GM18520 (cell line): Measurements from ENCODE around the gene MPRIP.
"Not testable (repeated sequence)": the region's sequence is repeated elsewhere in the genome, so short reads cannot be mapped to it uniquely, and the experiment has no call there.

Experiments used
- ATAC-seq: cut with Tn5 transposase; IDR thresholded peaks from one replicate; pipeline ENCODE4 v1.9.1; 2021; ENCODE audit not compliant: unreplicated experiment

The MPRIP gene

GRCh38 chr17:17144061-17144460, 101.8 kb downstream of the MPRIP start:
- no peak for ATAC-seq

DNA sequence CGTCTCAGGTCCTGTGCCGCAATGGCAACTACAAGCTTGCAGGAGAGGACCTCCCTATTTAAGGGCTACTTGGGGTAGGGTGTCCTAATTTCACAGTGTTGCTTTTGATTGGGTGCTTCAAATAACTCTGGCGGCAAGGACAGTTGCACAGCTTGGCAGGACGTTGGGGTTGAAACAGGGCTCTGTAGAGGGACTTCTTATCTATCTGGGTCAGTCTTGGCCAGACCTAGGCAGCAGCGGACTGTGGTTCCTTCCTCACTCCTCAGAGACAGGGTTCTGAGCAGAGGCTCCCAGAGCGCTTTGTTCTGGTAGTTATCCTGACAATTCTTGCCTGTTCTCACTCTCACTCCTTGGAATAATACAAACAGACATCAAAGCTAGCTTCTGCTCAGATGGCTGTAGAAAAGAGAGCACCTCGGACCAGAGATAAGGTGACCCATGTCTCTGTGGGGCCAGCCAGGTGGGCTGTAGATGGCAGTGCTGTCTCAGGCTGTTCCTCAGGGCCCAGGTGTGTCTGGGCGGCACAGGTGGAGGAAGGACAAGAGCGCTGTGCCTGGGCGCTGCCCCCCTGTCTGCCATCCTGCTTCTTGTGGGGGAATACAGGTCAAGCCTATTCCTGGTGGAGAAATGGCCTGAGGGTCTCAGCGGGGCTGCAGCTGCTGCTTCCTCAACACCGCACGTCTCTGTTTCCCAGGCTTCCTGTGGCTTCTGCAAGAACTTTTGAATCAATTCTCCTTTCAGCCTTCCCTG, 102.8 kb downstream of the MPRIP start:
- ATAC-seq: no peak

DNA sequence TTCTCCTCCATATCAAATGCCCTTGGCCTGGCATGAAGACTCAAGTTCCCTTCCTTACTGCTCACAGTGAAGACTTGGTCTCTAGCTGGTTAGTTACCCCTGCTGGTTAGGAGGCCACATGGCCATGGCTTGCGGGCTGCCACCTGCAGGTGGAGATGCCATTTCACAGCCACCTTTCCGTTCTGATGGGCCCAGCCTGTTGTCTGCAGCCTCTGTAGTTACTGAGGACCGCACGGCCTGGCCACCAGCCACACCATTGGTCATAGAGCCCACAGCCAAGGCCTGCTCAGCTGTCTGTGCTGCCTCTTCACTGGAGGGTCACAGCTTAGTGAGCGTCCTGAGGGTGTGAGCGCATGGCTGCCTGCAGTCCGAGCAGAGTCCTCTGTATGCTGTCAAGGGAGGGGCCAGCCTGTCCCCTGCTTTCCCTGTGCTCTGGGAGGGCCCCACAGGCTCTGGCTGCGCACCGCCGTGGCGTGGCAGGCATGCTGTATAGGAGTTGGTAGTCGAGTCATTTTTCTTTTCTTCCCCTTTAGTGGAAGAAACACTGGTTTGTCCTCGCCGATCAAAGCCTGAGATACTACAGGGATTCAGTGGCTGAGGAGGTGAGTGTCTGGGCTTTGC, 104.6 kb downstream of the MPRIP start:
- ATAC-seq: no peak

DNA sequence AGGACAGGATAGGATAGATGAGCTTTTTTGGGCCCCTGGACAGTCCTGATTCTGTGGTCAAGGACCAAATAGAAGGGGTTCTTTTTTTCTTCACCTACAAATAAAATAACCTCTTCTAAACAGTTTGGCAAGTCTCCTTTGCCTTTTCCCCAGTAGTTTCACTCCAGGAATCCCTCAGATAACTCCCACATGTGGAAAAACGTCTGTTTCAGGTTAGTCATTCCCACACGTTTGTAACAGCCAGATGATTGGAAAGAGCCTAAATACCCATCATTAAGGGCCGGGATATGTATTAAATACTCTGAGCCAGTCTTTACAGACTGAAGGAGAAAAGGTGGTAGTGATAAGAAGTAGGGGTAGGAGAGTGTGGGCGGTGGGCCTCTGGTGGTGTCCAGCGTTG, 105.6 kb downstream of the MPRIP start:
- ATAC-seq: no peak

DNA sequence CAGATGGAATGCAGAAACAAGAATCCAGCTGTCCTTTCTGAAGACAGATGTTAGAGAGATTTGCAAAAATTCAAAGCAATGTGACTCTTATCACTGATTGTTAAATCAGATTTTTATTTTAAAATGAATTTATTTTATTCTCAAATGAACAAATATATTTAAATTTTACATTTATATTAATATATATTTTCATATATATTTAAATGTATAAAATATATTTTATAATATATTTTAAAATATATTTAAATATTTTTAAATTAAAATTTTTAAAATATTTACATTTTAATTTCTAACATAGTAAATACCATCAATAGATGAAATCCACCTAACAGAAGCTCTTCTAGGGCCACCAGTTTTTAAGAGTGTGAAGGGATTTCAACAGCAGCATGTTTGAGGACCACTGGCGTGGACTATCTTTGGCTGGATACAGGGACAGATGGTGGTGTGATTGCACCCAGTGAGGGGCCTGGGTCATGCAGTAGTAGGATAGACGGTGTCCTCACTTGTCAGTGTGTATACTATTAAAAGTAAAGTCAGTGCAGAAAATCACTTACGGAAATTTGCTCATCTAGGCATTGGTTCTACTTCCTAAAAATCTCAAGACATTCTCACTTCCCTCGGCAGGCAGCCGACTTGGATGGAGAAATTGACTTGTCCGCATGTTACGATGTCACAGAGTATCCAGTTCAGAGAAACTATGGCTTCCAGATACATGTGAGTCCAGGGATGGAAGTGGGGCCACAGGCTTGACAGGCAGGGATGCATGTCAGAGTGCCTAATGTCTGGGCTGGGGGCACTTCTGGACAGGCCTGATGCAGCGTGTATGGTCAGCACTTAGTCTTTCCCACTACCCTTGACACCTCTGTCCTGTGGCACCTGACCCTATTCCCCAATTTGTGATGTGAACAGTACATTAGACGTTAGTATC, 107.5 kb downstream of the MPRIP start:
- ATAC-seq: no peak

DNA sequence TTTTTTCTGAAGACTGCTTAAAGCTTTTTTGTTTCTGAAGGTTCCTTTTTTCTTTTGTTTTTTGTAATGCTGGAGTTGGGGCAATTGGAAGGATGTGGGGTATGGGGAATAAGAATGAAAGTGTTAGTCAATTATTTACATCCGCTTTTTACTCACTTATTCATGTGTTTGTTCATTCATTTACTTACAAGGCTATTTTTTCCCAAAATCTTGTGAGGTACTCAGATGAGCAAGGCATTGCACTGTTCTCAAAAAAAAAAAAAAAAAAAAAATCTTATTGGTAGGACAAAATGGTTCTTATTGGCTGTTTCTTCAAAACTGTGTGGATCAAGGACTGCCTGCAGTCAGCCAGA, 108.2 kb downstream of the MPRIP start:
- ATAC-seq: no peak

DNA sequence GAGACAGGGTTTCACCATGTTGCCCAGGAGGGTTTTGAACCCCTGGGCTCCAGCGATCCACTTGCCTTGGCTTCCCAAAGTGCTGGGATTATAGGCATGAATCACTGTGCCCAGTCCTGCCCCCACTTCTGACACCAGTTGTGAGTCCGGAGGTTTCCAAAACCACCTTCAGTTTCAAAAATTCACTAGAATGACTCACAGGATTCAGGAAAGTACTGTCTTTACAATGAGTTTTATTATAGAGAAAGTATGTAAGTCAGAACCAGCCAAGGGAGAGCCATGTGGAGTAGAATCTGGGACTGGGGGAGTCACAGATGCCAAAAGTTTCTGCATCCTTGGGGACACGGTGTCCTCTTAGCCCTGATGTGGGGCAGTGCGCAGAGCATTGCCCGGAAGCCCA, 108.8 kb downstream of the MPRIP start:
- ATAC-seq: no peak

DNA sequence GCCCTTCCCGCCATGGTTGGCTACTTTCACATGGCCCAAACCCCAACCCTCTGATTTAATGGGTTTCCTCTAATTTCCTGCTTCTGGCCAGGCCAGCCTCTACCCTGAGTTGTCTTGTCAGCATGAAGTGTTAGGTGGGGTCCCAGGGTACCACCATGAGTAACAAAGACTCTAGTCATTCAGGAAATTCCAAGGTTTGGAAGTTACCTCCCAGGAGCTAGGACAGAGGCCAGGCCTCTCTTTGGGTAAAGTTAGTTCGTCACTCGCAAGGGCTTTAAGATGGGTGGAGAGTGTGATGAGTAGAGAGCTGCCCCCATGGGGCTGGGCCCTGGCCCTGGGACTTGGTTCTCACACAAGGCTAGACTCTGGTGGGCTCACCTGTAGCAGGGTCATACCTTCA, 109.3 kb downstream of the MPRIP start:
- no peak for ATAC-seq

GRCh38 chr17:17151962-17152361, 109.7 kb downstream of the MPRIP start:
- ATAC-seq: no peak

DNA sequence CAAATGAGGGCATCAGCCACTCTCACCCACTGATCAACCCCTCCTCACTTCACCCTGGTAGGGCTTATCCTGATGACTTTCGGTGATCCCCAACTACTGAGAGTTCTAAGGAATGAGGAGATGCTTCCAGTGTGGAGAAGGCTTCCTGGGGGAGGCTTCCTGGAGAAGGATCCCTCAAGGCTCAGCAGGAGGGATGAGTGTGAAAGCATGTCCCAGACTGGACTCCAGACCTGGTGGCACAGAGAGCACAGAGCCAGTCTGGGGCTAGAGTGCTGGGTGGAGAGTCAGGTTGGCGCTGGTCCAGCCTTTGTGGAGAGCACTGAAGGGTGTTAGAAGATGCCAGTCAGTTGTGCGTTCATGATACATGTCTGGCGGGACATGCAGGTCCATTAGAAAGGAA, 110.1 kb downstream of the MPRIP start:
- ATAC-seq: no peak

GRCh38 chr17:17153071-17153470, 110.8 kb downstream of the MPRIP start:
- no peak for ATAC-seq

DNA sequence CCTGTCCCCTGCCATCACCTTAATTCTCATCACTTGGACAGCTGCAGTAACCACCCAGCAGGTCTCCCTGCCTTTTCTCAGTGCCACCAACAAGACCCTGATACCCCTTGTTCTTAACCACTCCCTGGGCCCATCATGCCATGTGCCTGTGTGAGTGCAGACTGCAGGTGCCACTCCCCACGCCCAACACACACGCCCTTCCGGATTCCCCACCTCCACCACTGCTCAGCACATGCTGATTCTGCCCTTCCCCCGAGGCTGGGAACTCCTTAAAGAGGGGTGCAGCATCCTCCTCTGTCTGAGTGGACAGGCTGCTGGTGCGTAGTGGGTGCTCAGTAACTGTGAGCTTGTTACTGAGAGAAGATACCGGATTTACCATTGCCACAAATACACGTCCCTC, 111.5 kb downstream of the MPRIP start:
- no peak for ATAC-seq

DNA sequence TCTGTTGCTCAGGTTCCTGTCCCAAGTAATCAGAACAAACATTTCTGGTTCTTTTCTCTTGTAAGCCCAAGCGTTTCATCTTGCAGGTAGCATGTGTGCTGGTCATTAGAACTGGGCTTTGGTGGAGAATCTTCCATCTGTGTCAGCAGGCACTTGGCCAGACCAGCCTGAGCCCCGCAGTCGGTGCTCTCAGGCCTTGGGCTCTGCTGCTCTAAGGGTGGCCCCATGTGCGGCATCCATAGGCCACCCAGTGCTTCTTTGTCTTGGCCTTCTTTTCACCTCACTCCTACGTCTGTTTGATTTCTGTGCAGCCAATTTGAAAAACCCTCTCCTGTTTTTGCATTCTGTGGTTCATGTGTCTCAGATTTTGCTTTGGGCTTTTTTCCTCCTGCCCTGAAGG, 112.3 kb downstream of the MPRIP start:
- no peak for ATAC-seq

GRCh38 chr17:17154981-17155380, 112.7 kb downstream of the MPRIP start:
- ATAC-seq: no peak

GRCh38 chr17:17155568-17155967, 113.3 kb downstream of the MPRIP start:
- no peak for ATAC-seq

- no peak for ATAC-seq
These were observed 113.8 kb downstream of the MPRIP start for GRCh38 chr17:17156107-17156506.

DNA sequence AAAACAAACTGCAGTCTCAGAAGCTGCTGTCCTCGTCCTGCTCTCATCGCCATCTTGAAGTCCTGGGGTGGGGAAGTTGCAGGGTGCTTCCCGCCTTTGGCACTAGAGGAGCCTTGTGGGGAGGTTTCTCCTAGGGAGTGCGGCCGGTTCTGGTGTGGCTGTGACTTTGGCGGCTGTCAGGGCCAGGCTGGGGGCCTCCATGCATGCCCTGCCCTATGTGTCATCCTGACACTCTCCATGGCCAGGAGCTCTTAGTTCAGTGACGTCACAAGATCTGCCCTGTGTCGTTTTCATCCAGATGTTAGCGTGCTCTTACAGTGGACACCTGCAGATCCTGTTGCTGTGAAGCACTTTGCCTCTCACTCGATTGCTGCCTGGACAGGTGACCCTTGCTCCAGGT, 114.3 kb downstream of the MPRIP start:
- ATAC-seq: no peak

GRCh38 chr17:17157041-17157440, 114.8 kb downstream of the MPRIP start:
- no peak for ATAC-seq

GRCh38 chr17:17158506-17158905, 116.2 kb downstream of the MPRIP start:
- not testable (repeated sequence) for ATAC-seq

DNA sequence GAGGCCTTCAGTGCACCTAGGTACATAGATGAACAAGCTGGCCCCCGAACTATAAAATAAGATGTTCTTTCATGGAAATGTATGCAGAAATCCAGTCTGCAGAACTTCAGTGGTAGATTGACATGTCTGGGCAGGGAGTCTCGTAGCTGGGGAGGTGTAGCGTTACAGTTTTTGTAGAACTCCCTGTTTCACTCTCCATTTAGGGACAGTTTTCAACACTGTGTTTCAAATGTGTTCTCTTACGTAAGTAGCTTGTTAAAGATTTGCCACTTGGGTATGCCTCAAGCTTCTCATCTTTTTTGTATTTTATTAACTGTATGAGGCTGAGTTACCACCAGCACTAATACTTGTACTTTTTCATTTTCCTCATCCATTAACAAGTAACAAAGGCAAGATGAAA, 117.3 kb downstream of the MPRIP start:
- no peak for ATAC-seq

- no peak for ATAC-seq
These were observed 118.9 kb downstream of the MPRIP start for GRCh38 chr17:17161121-17161520.

DNA sequence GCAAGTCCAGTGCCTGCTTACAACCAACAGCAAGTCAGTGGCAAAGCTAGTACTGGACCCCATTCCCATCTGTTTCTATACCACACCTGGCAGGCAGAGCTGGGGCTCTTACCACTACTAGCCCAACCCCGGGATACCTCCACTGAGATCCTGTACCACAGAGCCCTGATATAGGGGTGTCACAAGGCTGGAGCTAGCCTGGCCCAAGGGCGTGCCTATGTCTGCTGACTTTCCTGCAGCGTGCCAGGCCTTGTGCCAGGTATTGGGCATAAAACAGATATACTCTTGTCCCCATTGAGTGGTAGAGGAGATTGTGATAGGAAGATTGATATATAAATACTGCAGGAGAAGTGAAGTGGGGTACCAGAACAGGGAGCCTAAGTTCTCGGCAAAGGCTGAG, 119.5 kb downstream of the MPRIP start:
- ATAC-seq: no peak
